IPS-11a (cell line): ENCODE results near the gene CHST13.

Source experiments
- H3K4me3 ChIP-seq: one replicate; pipeline ENCODE4 v1.5.1; 2013; ENCODE audit warnings: low read depth, low read length, control low read depth

CHST13 gene

DNA sequence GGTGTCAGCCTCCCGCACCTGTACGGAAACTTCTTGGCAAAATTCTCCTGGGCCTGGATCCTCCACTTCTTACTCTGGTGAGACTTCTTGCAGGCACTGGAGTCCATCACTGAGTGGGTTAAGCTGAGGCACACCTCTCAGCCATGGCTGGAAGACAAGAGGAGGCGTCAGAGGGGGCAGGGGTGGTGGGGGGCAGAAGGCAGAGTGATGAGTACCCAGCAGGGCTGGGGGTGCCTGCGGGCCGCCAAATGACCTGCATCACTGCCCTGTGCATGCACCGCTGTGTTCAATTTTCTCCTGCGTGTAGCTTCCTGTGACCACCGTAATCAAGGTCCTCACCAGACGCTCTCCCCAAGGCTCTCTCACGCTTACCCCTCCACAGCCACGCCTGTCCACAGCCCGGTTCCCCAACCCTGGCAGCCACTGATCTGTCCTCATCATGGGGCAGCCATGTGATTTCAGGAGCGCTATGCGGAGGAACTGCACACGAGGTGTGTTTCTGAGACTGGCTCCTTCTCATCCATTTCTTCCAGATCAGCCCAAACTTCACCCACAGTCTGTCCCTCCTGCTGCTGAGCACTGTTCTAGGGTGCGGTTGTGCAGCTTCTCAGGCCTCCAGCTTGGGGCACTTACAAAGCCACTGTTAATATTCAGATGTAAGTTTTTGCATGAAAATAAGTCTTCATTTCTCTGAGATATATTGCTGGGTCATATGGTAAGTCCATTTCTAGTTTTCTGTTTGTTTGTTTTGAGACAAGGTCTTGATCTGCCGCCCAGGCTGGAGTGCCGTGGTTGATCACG lies 29.5 kb downstream of the CHST13 start:
- no peak overlapping the region for H3K4me3 ChIP-seq

DNA sequence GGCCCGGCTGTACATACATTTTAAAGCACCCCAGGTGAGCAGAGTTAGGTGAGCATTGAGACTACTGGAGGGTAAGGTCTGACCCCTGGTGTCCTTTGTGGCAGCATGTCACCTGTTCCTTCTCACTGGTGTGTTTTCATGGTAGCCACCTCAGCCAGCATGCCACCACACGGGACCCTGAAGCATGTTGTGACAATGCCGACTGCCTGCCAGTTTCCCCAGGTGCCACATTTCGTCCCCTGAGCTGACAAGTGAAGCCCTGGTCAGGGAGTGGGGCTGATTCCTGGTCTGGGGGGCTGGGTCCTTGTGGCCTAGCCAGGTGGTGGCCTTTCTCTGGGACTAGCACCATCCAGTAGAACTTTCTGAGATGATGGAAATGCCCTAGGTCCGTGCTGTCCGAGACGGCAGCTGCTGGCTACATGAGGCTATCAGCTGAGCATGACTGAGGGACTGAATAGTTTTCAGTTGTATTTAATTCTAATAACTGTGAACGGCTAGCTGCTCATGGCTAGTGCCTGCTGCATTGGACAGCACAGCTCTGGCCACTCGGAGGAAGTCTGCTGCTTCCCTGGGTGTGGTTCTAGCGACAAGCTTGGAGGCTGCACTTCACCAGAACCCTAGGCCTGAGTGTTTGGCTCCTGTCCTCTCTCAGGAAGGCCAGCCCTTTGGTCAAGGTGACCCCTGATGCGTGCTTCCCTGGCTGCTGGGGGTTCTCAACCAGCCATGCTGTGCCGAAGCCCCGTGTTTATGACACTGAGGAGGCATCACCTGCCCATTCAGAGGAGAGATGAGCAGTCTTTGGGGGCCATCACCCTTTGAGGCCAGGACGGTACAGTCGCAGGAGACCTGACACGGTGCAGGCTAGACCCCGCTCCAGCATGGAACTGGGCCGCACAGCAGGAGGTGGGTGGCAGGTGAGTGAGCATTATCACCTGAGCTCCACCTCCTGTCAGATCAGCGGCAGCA lies 30.9 kb downstream of the CHST13 start:
- H3K4me3 ChIP-seq = no peak overlapping the region

DNA sequence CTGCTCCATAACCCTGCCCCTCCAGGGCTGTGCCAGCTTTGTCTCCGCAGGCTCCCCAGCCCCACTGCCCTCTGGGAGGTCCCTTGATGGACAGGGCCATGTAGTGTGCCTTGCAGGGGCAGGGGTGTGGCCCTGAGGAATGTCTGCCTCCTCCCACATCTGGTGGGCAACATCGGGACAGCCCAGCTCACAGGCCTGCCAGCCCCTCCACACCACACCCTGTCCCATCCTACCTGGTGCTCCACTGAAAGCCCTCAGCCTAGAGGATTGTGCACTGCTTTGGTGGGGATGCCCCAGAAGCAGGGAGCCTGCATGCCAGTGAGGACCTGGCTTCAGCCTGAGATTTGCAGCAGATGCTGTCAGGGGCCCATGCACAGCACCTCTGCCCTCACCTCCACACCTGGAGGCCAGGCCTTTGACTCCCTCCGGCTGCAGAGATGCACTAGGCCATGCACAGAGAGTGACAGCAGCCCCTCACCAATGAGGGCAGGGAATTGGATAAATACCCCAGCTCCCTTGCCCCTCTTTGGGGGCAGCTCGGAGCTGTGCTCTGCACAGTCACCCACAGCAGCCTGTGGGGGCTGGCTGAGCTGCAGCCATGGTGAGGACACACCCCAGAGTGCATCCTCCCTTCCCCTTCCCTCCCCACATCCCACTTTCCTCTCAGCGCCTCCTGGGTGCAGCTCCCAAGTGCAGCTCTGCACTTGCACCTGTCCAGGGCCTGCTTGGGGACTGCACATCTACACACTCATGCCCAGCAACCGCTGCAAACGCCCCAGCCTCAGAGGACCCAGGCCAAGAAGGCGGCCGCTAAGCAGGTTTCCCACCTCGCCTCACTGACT lies 32.1 kb downstream of the CHST13 start:
- H3K4me3 ChIP-seq = no peak overlapping the region

DNA sequence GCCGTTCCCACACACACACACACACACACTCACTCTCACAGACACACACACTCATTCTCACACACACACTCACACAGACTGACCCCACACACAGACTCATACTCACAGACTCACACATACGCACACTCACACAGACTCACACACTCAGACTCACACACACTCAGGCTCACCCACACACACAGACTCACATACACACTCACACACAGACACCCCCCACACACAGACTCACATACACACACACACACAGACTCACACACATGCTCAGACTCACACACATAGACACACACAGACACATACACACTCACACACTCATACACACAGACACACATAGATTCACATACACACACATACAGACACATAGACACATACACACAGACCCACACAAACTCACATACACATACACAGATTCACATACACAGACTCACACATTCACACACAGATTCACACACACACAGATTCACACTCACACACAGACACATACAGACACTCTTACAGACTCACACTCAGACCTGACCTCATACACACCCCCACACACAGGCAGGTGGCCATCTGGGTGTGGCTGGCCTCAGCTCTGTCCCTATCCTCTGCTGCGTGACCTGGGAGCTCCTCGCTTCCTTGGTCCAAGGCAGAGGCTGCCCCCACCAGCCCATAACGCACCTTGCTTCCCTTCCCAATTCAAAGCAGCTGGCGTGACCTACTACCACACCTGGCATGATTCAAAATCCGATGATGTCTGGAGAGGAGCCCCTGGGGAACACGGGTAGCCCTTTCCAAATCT lies 32.9 kb downstream of the CHST13 start:
- no peak overlapping the region for H3K4me3 ChIP-seq

DNA sequence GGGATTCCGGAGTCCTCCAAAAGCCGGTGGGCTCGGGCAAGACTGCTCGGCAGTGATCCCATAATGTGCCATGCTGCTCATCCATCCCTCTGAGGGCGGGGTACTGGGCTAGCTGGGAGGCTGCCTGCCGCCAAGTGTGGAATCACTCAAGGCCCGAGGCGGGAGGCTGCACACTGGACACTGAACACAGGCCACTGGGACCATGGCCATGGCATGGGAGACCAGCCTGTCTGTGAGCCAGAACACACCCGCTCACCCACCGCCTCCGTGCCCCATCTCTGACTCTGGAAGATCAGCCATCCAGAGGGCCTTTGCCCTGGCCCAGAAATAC lies 33.4 kb downstream of the CHST13 start:
- no peak overlapping the region for H3K4me3 ChIP-seq

DNA sequence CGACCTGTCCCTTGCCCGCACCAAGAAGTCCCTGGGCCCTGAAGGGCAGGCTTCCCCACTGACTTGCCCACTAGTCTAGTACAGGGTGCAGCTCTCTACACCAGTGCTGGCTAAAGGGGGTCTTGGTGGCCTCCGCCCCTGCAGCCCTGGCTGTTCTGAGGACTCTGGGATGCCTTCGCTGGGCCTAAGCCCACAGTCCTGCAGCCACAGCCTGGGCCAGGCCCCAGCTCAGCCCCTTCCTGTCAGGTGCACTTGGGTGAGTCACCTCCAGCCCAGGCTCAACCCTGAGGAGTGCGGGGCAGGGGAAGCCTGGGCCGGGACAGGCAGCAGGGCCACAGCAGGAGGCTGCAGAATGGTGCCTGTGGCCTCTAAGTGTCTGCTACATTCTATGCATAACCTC lies 33.8 kb downstream of the CHST13 start:
- no peak overlapping the region for H3K4me3 ChIP-seq

DNA sequence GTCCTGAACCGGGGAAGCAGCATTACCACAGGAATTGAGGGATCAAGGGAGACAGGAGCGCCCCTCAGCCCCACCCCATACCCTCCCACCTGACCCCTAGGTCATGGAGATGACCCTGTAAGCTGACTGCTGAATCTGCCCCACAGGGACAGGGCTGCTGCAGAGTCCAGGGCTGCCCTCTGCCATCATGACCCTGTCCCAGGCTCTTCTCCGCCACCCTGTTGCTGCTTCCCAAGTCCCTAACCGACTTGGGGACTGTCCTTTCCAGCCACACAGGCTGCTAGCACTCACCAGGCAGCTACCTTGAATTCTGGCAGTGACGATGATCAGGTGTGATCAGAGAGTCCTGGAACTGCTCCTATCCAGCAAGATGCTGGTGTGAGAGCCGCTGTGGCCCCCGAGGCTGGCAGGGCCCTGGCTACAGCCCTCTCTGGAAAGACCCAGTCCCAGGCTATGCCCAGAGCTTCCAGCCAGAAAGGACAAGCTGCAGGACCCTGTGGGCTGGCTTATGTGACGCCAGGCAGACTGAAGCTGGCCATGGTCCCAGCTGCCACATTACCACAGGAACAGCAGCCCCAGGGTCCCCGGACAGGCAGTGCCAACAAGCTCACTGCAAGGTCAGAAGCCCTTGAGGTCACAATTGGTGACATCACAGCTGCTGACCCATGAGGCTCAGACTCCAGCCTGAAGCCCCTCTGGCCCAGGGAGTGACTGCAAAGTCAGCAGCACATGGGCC lies 34.5 kb downstream of the CHST13 start, which contains the start of gene C3orf22:
C3orf22 (minus strand) TSS at position 597 of the 736 bp plus-strand sequence. CDS start 5,542 bp downstream, outside the sequence.
- no peak within 1 kb of the TSS for H3K4me3 ChIP-seq

DNA sequence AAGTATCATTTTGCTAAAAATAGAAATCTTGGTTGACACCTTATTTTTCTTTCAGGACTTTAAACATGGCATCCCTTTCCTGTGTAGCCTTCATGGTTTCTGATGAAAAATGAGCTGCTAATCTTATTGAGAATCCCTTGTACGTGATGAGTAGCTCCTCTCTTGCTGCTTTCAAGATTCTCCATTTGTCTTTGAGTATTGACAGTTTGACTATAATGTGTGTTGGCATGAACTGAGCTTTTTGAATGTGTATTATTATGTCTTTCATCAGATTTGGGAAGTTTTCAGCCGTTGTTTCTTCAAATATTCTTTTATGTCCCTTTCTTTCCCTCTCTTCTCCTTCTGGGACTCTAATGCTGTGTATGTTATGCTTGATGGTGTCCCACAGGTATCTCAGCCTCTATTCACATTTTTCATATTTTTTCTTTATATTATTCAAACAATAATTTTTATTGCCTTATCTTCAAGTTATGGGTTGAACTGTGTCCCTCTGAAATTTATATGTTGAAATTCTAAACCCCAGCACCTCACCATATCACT lies 38.9 kb downstream of the CHST13 start:
- H3K4me3 ChIP-seq = no peak overlapping the region

DNA sequence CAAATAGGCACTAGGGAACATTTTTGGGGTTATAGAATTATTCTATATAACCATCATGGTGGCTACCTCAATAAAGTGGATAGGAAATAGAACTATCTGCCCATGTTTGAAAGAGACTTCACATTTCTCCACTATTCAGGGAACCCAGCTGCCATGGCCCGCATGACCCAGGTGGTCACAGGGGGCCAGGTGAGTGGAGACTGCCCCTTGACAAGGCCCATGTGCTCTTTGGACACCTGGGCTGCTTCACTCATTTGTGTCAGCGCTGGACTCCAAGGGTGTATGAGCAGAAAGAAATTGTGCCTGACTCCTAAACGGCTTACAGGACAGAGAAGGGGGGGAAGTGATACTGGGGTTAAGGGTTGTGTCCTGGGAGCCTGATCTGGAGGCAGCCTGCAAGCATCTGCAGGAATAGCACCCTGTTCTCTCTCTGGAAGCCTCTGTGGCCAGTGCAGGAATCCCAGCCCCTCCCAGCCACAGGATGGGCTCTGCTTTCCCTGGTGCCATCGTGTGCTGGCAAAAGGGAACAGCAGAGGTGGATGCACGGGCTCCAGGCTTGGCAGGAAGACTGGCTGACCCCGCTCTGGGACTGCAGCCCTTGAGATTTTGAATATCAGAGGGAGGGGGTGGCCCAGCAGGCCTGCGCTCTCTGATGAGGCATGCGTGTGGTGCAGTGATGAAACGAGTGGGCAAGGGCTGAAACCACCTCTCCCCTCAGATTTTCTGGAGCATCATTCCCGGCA lies 43.9 kb downstream of the CHST13 start:
- no peak overlapping the region for H3K4me3 ChIP-seq

DNA sequence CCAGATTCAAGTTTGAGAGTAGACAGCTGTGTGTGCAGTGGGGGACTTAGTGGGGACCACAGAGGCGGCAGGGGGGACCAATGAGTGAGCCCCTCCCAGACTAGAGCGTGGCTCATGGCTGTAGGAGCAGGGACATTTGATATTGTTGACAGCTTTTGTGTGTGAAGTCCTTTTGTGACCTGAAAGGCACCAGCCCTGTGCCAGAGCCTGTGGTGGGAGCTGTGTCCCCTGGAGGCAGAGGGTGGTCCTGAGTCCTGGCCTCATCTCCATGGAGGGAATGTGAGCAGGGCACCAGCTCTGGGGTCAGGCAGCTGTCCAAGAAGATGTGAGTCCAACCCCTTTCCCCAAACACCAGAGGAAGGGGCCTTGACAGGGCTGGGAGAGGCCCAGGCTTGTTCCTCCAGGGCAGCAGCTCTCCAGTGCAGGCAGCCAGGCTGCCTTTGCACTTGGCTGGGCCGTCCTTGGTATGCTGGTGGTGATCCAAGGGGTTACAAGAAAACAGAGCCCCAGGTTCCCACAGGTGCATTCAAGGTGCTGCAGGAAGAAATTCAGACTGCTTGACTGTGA lies 44.9 kb downstream of the CHST13 start:
- H3K4me3 ChIP-seq = no peak overlapping the region

DNA sequence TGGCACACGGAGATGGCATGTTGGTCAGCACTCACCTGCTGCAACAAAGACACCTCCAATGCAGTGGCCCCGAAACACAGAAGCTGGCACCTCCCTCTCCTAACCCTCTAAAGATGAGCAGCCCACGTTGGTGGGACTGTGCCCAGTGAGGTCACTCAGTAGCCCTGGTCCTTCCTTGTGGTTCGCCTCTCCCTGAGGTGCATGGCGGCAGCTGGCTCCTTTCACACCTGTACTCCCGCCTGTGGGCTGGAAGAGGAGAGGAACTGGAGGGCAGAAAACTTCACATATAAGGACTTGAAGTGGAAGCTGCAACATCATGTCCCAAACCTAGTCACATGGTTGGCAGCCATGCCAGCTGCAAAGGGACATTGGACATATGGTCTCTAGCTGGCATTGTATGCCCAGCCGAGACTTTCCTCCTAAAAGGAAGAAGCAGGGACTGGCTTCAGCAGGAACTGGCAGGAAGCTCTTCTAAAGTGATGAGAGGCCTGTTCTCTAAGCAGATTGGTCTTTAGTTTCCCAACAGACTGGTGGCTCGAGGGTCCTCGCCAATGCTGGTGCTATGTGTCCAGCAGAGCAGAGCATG lies 45.5 kb downstream of the CHST13 start:
- H3K4me3 ChIP-seq = no peak overlapping the region

DNA sequence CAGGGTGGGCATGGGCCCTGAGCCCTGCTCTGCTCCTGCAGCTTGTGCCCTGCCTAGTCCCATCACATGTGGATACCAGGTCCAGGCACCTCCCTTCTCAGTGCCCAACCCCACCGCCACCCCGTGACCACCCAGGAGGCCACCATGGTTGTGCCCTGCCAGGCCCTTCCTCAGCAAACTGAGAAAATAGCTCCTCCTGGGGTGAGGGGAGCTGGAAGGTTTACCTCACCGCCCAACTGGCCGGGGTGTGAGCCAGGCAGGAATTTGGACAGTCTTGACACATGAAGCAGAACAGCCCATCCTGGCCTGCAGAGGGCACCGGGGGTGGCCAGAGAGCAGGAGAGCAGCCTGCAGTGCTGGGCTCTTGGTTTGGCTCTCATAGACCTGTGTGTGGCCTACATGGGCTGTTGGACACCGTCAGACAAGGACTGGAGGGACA lies 46.2 kb downstream of the CHST13 start:
- no peak overlapping the region for H3K4me3 ChIP-seq

DNA sequence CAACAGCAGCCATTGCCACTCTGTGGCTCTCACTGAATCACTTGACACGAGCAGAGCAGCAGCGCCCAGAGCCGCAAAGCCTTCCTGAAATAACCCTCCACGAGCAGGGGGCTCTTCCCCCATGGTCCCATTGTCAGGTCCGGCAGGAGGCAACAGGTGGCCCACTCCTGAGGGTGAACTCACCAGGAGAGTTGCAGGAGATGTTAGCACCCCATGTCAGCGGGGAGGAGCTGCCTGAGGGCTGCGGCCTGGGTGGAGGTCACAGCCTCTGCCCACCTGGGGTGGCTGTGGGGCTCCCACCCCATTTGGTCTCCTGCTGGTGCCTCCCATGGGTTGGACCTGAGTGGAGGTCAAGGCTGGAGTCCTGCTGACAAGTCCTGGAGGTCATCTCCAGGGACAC lies 47.1 kb downstream of the CHST13 start:
- H3K4me3 ChIP-seq = no peak overlapping the region

DNA sequence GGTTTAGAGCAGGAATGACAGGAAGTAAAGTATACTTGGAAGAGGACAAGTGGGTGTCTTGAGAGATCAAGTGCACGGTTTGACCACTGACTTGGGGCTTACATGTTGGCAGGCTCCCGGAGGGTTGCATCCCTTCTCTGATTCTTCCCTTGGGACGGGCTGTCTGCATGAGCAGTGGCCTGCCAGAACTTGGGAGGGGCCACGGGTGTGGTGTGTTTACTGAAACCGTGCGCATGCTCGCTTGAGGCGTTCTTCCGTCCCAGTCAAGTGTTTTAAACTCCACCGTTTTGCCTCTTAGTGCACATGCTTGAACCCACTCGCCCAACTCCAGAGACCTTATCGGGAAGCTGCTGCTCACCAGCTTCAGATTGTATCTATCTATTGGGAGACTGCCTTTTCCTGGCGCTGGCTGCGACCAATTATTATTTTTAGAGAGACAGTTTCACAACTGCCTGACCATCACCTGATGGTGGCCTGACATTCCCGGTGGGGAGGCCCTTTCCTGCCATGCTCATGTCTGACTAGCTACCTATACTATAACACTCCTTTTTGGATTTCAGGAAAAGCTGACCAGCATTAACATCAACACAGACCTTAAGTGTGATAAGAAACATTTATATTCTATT lies 49.6 kb downstream of the CHST13 start:
- no peak overlapping the region for H3K4me3 ChIP-seq

DNA sequence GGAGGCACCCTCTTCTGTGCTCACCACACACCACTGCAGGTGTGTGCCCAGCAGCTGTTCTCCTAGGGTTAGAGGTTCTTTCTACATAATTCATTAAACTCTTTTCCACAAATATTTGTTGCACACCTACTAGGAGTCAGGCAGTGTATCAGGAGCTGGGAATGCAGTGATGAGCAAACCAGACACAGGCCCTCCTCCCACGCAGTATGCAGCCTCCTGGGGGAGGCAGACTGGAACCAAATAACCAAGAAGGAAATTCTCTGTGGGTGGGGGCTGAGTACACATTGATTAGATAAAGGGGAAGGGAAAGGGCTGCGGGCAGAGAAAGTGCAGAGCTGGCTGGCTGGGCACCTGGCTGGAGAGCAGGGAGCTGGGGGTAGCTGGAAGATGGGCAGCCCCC lies 53.3 kb downstream of the CHST13 start:
- H3K4me3 ChIP-seq = no peak overlapping the region

DNA sequence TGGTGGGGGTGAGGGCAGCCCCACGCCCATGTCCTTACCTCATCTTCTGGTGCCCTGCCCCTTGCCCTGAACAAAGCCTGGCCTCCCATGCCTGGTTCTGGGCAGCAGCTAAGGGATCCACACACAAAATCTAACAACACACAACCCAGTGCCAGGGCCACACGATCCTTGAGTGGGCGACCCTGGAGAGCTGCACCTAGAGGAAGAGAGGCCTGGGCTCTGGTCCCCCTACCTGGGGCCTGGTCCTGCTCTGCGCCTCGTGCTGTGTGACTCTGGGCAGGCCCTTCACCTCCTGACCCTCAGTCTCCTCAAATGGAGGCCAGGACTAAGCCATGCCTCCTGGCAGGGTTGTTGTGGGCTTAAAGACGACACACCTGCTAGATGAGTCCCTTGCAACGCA lies 54.7 kb downstream of the CHST13 start:
- H3K4me3 ChIP-seq = no peak overlapping the region

DNA sequence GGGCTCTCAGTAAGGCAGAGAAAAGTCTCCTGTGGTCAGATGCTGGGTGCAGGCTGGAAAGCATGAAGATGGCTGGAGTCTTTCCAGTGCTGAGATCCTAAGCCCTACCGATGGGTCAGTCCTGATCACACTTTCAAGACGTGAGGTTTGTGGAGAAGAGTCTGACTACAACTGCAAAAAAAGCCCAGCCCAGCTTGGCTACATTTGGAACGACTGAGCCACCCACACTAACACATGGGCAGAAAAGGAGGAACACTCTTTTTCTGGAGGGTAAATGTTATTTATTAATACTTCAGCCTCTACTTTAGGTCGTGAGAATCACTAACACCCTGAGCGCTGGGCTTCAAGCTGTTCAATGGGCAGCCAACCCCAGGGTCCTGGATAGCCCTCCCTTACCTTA lies 56.8 kb downstream of the CHST13 start:
- H3K4me3 ChIP-seq = no peak overlapping the region
